ENCODE data around the gene HS1BP3. TPM values are rescaled to one million over a fixed set of nuclear protein-coding genes. Genes with fewer than 3 reads are reported as not detected.

The HS1BP3 gene
- total and polyA plus RNA-seq, 9 of the 15 experiments (the other 6 are each of a cell fraction or from before 2014, with no cell fraction given) = 0.41 to 8.3 (median 5.9) TPM

DNA sequence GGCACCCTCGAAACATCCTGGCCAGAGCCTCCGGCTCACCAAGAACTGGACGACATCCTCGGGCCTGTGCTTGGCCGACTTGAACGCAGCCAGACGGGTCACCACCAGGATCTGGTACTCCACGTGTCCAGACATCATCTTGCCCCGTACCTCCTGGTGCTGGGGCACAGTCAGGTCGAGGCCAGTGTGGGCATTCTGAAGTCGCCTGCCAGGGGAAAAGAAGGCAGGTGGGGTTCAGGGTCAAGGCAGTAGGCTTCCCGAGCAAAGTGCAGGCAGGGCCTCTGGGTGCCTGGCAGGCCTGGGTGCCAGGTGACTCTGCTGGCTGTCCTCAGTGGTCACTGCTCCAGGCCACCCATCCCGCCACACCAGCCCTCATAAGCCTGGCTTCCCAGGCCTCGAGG, 5.6 kb downstream of the HS1BP3 start:
- CTCF ChIA-PET (ENCODE audit: low intra/inter-chr PET ratio) = no interaction called here
- FAIRE-seq = no peak
- in situ Hi-C loops (cut with MboI) = no loop called here
- TF ChIP-seq NFE2L1 (tag; IDR thresholded peaks at IDR 0.05; ENCODE audit: borderline replicate concordance, low read depth) (no peak), SP1 (CRISPR knock-in tag; IDR thresholded peaks at IDR 0.05) (no peak), SMARCA5 (IDR thresholded peaks at IDR 0.05) (no peak), ZNF134 (CRISPR knock-in tag; conservative IDR thresholded peaks at IDR 0.05) (no peak), HOXB6 (CRISPR knock-in tag; IDR thresholded peaks at IDR 0.05; ENCODE audit: borderline replicate concordance) (no peak), HINFP (tag; conservative IDR thresholded peaks at IDR 0.05; ENCODE audit: low read depth) (no peak), ZEB2 (IDR thresholded peaks at IDR 0.05) (no peak), PRDM10 (IDR thresholded peaks at IDR 0.05; ENCODE audit: partially characterized antibody) (no peak), TAF7 (tag; IDR thresholded peaks at IDR 0.05) (no peak), CBX1 (IDR thresholded peaks at IDR 0.05; ENCODE audit: low read depth) (no peak), HDAC1 (IDR thresholded peaks at IDR 0.05) (no peak), RBM15 (IDR thresholded peaks at IDR 0.05; ENCODE audit: insufficient read depth, low read length) (no peak)
- TF ChIP-seq, protein P1, sequence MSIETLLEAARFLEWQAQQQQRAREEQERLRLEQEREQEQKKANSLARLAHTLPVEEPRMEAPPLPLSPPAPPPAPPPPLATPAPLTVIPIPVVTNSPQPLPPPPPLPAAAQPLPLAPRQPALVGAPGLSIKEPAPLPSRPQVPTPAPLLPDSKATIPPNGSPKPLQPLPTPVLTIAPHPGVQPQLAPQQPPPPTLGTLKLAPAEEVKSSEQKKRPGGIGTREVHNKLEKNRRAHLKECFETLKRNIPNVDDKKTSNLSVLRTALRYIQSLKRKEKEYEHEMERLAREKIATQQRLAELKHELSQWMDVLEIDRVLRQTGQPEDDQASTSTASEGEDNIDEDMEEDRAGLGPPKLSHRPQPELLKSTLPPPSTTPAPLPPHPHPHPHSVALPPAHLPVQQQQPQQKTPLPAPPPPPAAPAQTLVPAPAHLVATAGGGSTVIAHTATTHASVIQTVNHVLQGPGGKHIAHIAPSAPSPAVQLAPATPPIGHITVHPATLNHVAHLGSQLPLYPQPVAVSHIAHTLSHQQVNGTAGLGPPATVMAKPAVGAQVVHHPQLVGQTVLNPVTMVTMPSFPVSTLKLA (conservative IDR thresholded peaks at IDR 0.05) = no peak
- TF ChIP-seq, protein P2, sequence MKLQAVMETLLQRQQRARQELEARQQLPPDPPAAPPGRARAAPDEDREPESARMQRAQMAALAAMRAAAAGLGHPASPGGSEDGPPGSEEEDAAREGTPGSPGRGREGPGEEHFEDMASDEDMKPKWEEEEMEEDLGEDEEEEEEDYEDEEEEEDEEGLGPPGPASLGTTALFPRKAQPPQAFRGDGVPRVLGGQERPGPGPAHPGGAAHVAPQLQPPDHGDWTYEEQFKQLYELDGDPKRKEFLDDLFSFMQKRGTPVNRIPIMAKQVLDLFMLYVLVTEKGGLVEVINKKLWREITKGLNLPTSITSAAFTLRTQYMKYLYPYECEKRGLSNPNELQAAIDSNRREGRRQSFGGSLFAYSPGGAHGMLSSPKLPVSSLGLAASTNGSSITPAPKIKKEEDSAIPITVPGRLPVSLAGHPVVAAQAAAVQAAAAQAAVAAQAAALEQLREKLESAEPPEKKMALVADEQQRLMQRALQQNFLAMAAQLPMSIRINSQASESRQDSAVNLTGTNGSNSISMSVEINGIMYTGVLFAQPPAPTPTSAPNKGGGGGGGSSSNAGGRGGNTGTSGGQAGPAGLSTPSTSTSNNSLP (IDR thresholded peaks at IDR 0.05; ENCODE audit: borderline replicate concordance, low read depth, low read length) = no peak

More for the DNA sequence above, 5.6 kb downstream of the HS1BP3 start:
- H2AFZ ChIP-seq (ENCODE audit: low read depth, low read length) = no peak overlapping the region
- WGBS (ENCODE audit: insufficient coverage, low coverage, missing lambda C conversion rate) = 46% methylated on average over 14 of the region's 14 CpGs
- peaks cover 7 to 20% of the 10 kb centered on the region in 2 experiments; a peak in 4 of 5 replicates for H3K4me1 ChIP-seq (replicated peaks in 1 of 2; ENCODE audit: control insufficient read depth in 2 of 2, insufficient read depth in 2 of 2, low read length in 2 of 2)
- POLR2A ChIA-PET = no interaction called here
- H3K36me3 ChIP-seq (ENCODE audit: control insufficient read depth, insufficient read depth, low read length) = no peaks in the 10 kb centered on the region
- no peaks in the 10 kb centered on the region for H3K9me1 ChIP-seq (ENCODE audit: control insufficient read depth, insufficient read depth, low read length)
- no peak overlapping the region for H3K27ac ChIP-seq (ENCODE audit: extremely low read depth, low read depth, low read length)
- no peak overlapping the region for H3K9ac ChIP-seq (ENCODE audit: insufficient read depth in 1 of 2, low read depth in 2 of 2, low read length in 2 of 2)
- intact Hi-C loops (cut with micrococcal nuclease) = no loop called here
- peaks cover 0 to 15% of the 10 kb centered on the region in 2 experiments; a peak in 2 of 5 replicates for H3K27me3 ChIP-seq (ENCODE audit: control insufficient read depth in 2 of 2, insufficient read depth in 2 of 2, low read length in 2 of 2)
- DNase-seq (ENCODE audit: extremely low read depth in 1 of 4, low spot score in 3 of 4) = no peak
- ATAC-seq = no peak
- BruUV-seq (replicated peaks) = no TSS peak
- no peaks in the 10 kb centered on the region; the same call in 1 of the 2 replicates for H4K20me1 ChIP-seq (replicated peaks; ENCODE audit: control insufficient read depth, insufficient read depth, low read length)
- no peaks in the 10 kb centered on the region for H3K79me2 ChIP-seq (ENCODE audit: control insufficient read depth, insufficient read depth, low read length)
- H3K4me2 ChIP-seq (ENCODE audit: insufficient read depth, low read length) = no peak overlapping the region
- H3K4me3 ChIP-seq = no peak overlapping the region
- no peaks in the 10 kb centered on the region for H3K9me3 ChIP-seq (replicated peaks; ENCODE audit: control insufficient read depth, insufficient read depth, low read depth, low read length)
